ENCODE measurements around the gene ROR1. TPM values are rescaled to one million over a fixed set of nuclear protein-coding genes. Genes with fewer than 3 reads are reported as not detected.

Gene ROR1
- total RNA-seq, 4 donors from 2014 or later = 0.73 to 2.6 (median 1.4) TPM

DNA sequence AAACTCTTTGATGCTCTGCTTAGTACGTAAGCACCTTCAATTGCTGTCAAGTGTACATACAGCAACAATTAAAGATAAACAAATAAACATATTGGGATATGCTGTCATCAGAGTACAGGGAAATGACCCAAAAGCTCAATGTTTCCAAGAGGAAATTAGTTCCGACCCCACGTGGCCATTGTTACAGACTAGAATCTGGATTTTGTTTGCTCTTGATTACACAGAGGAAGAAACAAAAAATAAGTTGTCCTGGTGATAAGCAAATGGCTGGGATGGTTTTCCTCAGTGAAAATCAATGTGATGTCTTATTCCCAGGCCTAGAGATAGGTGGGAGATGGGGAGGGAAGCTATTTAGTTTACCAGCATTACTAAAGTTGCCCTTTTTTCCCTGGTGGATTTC, 316.6 kb downstream of the ROR1 start:
- intact Hi-C loops (cut with DNase I) = no loop called here
- TF ChIP-seq, protein P1, sequence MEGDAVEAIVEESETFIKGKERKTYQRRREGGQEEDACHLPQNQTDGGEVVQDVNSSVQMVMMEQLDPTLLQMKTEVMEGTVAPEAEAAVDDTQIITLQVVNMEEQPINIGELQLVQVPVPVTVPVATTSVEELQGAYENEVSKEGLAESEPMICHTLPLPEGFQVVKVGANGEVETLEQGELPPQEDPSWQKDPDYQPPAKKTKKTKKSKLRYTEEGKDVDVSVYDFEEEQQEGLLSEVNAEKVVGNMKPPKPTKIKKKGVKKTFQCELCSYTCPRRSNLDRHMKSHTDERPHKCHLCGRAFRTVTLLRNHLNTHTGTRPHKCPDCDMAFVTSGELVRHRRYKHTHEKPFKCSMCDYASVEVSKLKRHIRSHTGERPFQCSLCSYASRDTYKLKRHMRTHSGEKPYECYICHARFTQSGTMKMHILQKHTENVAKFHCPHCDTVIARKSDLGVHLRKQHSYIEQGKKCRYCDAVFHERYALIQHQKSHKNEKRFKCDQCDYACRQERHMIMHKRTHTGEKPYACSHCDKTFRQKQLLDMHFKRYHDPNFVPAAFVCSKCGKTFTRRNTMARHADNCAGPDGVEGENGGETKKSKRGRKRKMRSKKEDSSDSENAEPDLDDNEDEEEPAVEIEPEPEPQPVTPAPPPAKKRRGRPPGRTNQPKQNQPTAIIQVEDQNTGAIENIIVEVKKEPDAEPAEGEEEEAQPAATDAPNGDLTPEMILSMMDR (IDR thresholded peaks at IDR 0.05) = no peak
- TF ChIP-seq POLR2A (IDR thresholded peaks at IDR 0.05) = no peak
- Histone ChIP-seq H3K27me3 (no peaks in the 10 kb centered on the region), H3K36me3 (no peaks in the 10 kb centered on the region), H3K9me3 (no peaks in the 10 kb centered on the region), H3K4me3 (replicated peaks in 1 of 3) (no peak overlapping the region), H3K4me1 (no peaks in the 10 kb centered on the region), H3K27ac (no peak overlapping the region)
- DNase-seq = no peak
- 74 to 76% methylated on average over 3 of the region's 3 CpGs for WGBS, 2 donors

DNA sequence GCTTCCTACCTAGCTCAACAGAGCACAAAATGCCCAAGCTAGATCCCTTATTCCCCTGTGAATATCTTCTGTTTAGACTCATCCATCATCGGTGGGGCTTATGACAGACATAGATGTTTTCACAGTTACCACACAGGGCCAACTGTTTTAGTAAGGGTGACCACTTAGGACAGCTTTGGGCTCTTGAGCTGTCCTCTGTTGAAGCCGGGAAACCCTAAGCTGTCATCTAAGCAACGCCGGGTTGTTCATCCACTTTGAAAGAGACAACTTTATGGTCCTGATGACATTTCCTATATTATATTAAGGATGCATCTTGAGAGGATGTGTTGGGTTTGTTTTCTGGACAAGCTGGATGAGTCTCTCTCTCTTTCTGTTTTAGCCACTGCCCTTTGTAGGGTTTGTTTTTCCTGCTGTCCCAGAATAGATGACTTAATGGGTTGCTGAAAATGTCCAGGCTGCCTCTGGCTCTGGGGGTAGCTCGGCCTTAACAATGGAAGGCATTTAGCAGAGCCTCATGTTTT, 319.1 kb downstream of the ROR1 start:
- WGBS, 2 donors = 29 to 37% methylated on average over 5 of the region's 5 CpGs
- Histone ChIP-seq H3K9me3 (no peaks in the 10 kb centered on the region), H3K27ac (no peak overlapping the region), H3K4me1 (no peaks in the 10 kb centered on the region), H3K36me3 (no peaks in the 10 kb centered on the region), H3K27me3 (no peaks in the 10 kb centered on the region), H3K4me3 (replicated peaks in 1 of 3) (no peak overlapping the region)
- intact Hi-C loops (cut with DNase I) = no loop called here
- no peak for DNase-seq
- TF ChIP-seq, protein P1 (IDR thresholded peaks at IDR 0.05) = no peak

DNA sequence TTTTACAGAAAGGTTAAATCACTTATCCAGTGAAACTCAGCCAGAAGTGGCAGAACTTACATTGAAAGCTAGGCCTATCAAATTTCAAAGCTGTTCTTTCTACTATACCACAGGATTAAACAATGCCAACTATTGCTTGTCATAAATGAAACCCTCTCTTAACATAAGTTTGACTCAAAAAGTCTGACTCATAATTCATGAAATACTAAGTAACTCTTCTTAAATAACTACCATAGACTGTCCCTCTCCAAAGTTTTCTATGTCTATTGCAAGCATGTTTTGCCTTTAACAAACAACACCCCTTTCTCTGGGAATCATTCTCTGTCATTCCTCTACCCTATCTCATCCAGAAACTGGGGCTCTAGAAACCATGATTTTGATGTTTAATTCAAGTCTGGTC, 320.1 kb downstream of the ROR1 start:
- H3K27me3 ChIP-seq = no peaks in the 10 kb centered on the region
- no peak overlapping the region for H3K27ac ChIP-seq

DNA sequence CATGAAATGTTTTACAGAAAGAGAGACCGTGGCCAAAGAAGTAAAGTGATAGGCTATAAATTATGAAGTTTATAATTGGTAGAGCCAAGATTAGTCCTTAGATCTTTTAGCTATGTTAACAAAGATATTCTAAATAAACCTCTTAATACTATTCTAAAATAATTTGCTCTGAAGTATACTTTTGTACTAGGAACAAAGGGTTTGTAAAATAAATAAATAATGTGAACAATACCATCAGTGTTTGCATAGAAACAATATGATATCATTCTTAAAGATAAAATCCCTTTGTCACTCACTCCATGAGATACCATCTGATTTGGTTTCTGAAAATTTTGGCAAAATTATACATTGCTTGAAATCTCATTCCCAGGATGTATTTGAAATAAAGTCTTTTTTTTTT, 322.0 kb downstream of the ROR1 start:
- 86 to 93% methylated on average over 1 of the region's 1 CpG for WGBS, 2 donors
- DNase-seq = no peak
- Histone ChIP-seq H3K9me3 (no peaks in the 10 kb centered on the region), H3K27ac (no peak overlapping the region), H3K27me3 (no peaks in the 10 kb centered on the region), H3K4me1 (no peaks in the 10 kb centered on the region), H3K36me3 (no peaks in the 10 kb centered on the region), H3K4me3 (replicated peaks in 1 of 3) (no peak overlapping the region)
- TF ChIP-seq POLR2A (IDR thresholded peaks at IDR 0.05) = no peak
- TF ChIP-seq, protein P1 (IDR thresholded peaks at IDR 0.05) = no peak
- intact Hi-C loops (cut with DNase I) = no loop called here

More for the DNA sequence above, 320.1 kb downstream of the ROR1 start:
- TF ChIP-seq, protein P1 (IDR thresholded peaks at IDR 0.05) = no peak
- TF ChIP-seq POLR2A (IDR thresholded peaks at IDR 0.05) = no peak
- intact Hi-C loops (cut with DNase I) = no loop called here
- H3K9me3 ChIP-seq = no peaks in the 10 kb centered on the region
- no peaks in the 10 kb centered on the region for H3K4me1 ChIP-seq
- H3K36me3 ChIP-seq = no peaks in the 10 kb centered on the region
- no peak for DNase-seq
- H3K4me3 ChIP-seq (replicated peaks in 1 of 3) = no peak overlapping the region

DNA sequence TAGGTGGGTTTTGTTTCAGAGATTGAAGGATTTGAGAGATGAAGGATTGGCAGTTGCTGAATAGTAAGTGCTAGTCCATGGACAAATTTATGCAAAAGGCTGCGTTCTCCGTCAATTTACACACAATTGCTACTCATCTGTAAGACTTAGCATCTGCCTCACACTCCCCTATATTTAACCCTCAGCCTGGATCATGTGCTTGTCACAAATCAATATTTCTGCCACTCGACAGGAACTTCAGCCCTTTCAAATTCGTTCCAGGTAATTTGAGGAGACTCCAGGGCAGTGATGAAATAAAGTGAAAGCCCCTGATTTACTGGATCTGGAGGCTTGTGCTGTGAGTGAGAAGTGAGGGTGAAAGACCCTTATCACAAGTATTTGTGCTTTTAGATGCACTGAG, 324.0 kb downstream of the ROR1 start:
- intact Hi-C loops (cut with DNase I) = no loop called here
- 73 to 75% methylated on average over 4 of the region's 4 CpGs for WGBS, 2 donors
- no peaks in the 10 kb centered on the region for H3K36me3 ChIP-seq
- TF ChIP-seq, protein P1 (IDR thresholded peaks at IDR 0.05) = no peak
- TF ChIP-seq POLR2A (IDR thresholded peaks at IDR 0.05) = no peak
- no peaks in the 10 kb centered on the region for H3K4me1 ChIP-seq
- no peaks in the 10 kb centered on the region for H3K27me3 ChIP-seq
- H3K4me3 ChIP-seq (replicated peaks in 1 of 3) = no peak overlapping the region
- no peak overlapping the region for H3K27ac ChIP-seq
- no peak for DNase-seq
- H3K9me3 ChIP-seq = no peaks in the 10 kb centered on the region

Measured in thyroid gland (tissue), 4 donors.